Adrenal gland (tissue), 12 donors: ENCODE data around the gene LARGE2. TPM values are rescaled to one million over a fixed set of nuclear protein-coding genes. Genes with fewer than 3 reads are reported as not detected.

Source experiments
- DNase-seq, 7 donors: peaks; one replicate each; pipeline ENCODE4 v3.0.0-alpha.2; 2019 to 2020
- H3K27ac ChIP-seq, 5 donors: fragments of 200-600 bp; sonication (generic) in 4 of 5; 1 replicate in 3 of 5; 2 replicates in 2 of 5; pipeline versions ENCODE4 v1.5.1 to v1.8.0; 2016 to 2020; ENCODE audit warnings: mild to moderate bottlenecking in 1 of 5
- H3K27me3 ChIP-seq: fragments of 200-600 bp; 2 replicates; pipeline ENCODE4 v1.8.0; 2021
- H3K36me3 ChIP-seq, 2 donors: fragments of 200-600 bp; replicated peaks in 1 of 2; 1 replicate in 1 of 2; 2 replicates in 1 of 2; pipeline versions ENCODE4 v1.5.1 to v1.8.0; 2018 to 2022
- H3K4me1 ChIP-seq, 2 donors: fragments of 200-600 bp; replicated peaks in 1 of 2; 1 replicate in 1 of 2; 2 replicates in 1 of 2; pipeline versions ENCODE4 v1.5.1 to v1.8.0; 2018 to 2021
- H3K4me3 ChIP-seq, 4 donors: fragments of 200-600 bp; sonication (generic) in 3 of 4; one replicate each; pipeline ENCODE4 v1.5.1; 2016 to 2018
- H3K9me3 ChIP-seq, 3 donors: fragments of 200-600 bp; sonication (generic) in 1 of 3; replicated peaks in 1 of 3; 1 replicate in 2 of 3; 2 replicates in 1 of 3; pipeline versions ENCODE4 v1.5.1 to v1.8.0; 2016 to 2021
- POLR2A ChIP-seq, 2 donors: fragments of 450-650 bp; IDR thresholded peaks; one replicate each; pipeline ENCODE4 v1.6.1; 2017; ENCODE audit warnings: antibody characterized with exemption in 2 of 2, mild to moderate bottlenecking in 2 of 2, moderate library complexity in 1 of 2
- WGBS, 4 donors: extraction: QIAGEN DNeasy Blood & Tissue Kit in 2 of 4; methylation state at CpG; one replicate each; pipeline versions ENCODE4 v1.1.5 to v1.1.7; 2013 to 2017; 5-methylcytosine and 5-hydroxymethylcytosine counted together
- intact Hi-C, 2 donors: fragments of 100-400 bp; cut with DNase I; formaldehyde crosslinking; loops; one replicate each; pipeline versions ENCODE4 v1.14.1 to v1.15.0; 2022 to 2023
- polyA plus RNA-seq, 3 donors: library from polyadenylated mRNA; stranded (reverse); fragments of 200-250 nt in 2 of 3; fragments of 350-450 nt in 1 of 3; fragmentation: Illumina TruSeq in 1 of 3; extraction: RNeasy Lipid Tissue Mini Kit (QIAGEN cat#74804) in 1 of 3; gene quantifications; one replicate each; pipeline ENCODE4 v1.2.3, GENCODE V29; 2013 to 2014
- total RNA-seq, 9 donors: library from RNA; depleted of rRNA in 4 of 9; stranded (reverse); fragments of >200 nt in 4 of 9; fragments of 120-200 nt in 1 of 9; fragmentation: NEBNext Ultra II Directional in 1 of 9; extraction: Animal tissue kit (Norgen Biotek cat#: 25700) in 1 of 9; gene quantifications; one replicate each; pipeline versions ENCODE4 v1.1.0 to v1.2.4, GENCODE V29; 2013 to 2023
- TF ChIP-seq, protein P1 (sequence below), 6 experiments: fragments of 450-650 bp in 4 of 6; fragments of 200-600 bp in 2 of 6; sonication (generic) in 1 of 6; IDR thresholded peaks; 1 replicate in 5 of 6; 2 replicates in 1 of 6; pipeline versions ENCODE4 v1.5.1 to v1.8.0; 2016 to 2021; ENCODE audit warnings: antibody characterized with exemption in 6 of 6, mild to moderate bottlenecking in 2 of 6, moderate library complexity in 1 of 6
- donor health status: healthy with polysubstance abuse.
- donor health status: Bipolar disorder and iron deficiency.
- donor health status: DM: yes; HTN: yes; CAD: no.
- donor health status: DM: no; HTN: no; CAD: no.
- donor health status: DM: no; HTN: no; CAD: no.
- donor health status: DM: yes; HTN: yes; CAD: no.

The LARGE2 gene
- total and polyA plus RNA-seq, 12 donors = 1.0 to 13.0 (median 4.1) TPM

DNA sequence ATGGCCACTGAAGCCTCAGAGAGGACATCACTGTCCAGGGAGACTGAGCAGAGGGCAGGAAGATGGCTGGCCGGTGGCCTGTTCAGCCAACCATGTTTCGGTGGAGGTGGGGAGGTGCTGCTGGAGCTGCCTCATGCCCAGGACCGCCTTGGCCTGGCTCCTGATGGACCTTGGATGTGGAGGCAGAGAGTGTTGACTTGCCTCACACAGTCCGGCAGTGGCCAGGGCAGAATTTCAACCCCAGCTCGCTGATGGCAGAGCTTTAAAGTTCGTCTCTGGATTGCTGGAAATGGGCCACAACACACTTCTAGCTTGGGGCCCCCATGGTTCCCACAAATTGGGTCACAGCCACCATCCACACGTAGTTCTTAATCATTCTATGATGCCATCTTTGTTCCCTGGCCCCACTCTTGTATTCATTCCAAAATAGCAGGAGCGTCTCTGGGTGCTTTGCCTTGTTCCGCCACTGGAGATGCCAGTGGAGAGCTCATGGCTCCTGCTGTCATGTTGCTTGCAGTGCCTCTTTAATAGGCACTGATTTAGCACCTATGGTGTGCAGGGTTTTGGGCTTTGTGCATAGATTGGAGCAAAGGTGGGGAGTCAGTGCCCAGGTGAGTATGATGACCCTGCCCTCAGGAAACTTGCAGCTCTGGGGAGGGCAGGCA, 31.4 kb upstream of the LARGE2 start:
- Histone ChIP-seq H3K27me3 (no peaks in the 10 kb centered on the region), H3K27ac (no peak overlapping the region)
- intact Hi-C loops = no loop called here

DNA sequence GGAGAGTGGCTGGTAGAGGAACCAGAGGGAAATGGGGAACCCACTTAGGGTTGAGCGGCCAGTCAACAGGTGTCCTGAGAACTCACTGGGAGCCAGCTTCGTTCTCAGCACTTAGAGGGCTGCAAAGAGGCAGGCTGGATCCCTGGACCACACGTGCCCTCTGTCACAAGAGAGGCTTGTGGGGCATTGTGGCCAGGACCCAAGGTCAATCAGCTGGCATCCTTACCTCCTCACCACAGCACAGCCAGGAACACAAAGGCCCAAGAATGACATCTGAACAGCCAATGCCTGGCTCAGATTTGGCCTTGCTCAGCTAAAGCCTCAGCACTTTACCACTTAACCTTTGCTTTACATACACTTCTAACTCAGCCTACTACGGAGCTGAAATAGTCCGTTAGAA, 29.6 kb upstream of the LARGE2 start:
- 60 to 65% (median 61%) methylated on average over 4 to 5 of the region's 5 CpGs for WGBS, 4 donors
- H3K27me3 ChIP-seq = no peaks in the 10 kb centered on the region
- H3K4me3 ChIP-seq = no peak overlapping the region
- peak in 5 of 7 donors; percentile 44 to 76 (median 64) for DNase-seq
- no peaks in the 10 kb centered on the region for H3K36me3 ChIP-seq
- H3K4me1 ChIP-seq = no peaks in the 10 kb centered on the region
- intact Hi-C loops = no loop called here
- H3K9me3 ChIP-seq = no peaks in the 10 kb centered on the region
- H3K27ac ChIP-seq = no peak overlapping the region
- TF ChIP-seq POLR2A (IDR thresholded peaks at IDR 0.05) = no peak
- TF ChIP-seq, protein P1, sequence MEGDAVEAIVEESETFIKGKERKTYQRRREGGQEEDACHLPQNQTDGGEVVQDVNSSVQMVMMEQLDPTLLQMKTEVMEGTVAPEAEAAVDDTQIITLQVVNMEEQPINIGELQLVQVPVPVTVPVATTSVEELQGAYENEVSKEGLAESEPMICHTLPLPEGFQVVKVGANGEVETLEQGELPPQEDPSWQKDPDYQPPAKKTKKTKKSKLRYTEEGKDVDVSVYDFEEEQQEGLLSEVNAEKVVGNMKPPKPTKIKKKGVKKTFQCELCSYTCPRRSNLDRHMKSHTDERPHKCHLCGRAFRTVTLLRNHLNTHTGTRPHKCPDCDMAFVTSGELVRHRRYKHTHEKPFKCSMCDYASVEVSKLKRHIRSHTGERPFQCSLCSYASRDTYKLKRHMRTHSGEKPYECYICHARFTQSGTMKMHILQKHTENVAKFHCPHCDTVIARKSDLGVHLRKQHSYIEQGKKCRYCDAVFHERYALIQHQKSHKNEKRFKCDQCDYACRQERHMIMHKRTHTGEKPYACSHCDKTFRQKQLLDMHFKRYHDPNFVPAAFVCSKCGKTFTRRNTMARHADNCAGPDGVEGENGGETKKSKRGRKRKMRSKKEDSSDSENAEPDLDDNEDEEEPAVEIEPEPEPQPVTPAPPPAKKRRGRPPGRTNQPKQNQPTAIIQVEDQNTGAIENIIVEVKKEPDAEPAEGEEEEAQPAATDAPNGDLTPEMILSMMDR (IDR thresholded peaks at IDR 0.05) = no peak

More for the DNA sequence above, 31.4 kb upstream of the LARGE2 start:
- H3K4me3 ChIP-seq = no peak overlapping the region
- WGBS, 4 donors = 86 to 93% (median 88%) methylated on average over 8 to 9 of the region's 9 CpGs
- no peak for DNase-seq
- peaks cover 0 to 2% of the 10 kb centered on the region in 2 donors for H3K4me1 ChIP-seq
- H3K36me3 ChIP-seq = no peaks in the 10 kb centered on the region
- no peaks in the 10 kb centered on the region for H3K9me3 ChIP-seq
- TF ChIP-seq, protein P1 (IDR thresholded peaks at IDR 0.05) = no peak
- TF ChIP-seq POLR2A (IDR thresholded peaks at IDR 0.05) = no peak

DNA sequence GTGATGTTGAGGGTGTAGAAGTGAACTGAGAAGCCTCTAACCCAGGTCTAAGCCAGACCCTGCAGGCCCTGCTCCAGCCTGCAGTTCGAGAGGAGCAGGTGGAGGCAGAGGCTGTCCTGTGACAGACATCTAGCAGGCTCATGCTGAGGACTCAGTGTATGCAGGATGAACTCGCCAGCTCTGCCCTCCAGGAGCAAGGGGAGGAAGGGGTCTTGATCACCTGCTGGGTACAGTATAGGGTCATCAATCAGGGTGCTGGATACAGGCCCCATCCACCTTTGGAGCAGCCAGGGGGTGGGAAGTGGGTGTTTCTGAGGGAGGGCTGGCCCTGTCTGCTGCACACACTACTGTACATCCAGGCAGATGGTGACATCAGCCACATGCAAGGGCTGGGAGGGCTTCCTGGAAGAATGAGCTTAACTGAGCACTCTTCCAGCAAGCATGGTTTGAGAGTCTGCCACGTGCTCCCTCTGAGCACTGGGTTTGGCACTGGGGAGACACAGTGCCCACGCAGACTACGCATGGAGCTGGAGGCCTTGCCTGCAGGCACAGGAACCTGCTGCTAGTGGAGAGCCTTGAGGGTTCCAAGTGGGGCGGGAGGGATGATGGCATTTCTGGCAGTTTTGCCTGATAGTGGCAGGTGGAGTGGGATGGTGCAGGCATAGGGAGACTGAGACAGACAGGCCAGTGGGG, 27.8 kb upstream of the LARGE2 start:
- intact Hi-C loops = no loop called here
- no peak overlapping the region for H3K27ac ChIP-seq
- 79 to 86% (median 82%) methylated on average over 5 to 6 of the region's 6 CpGs; no CpG with 5 or more reads in 1 of the 4 donors for WGBS, 4 donors
- H3K9me3 ChIP-seq = no peaks in the 10 kb centered on the region
- no peak overlapping the region for H3K4me3 ChIP-seq
- no peaks in the 10 kb centered on the region for H3K36me3 ChIP-seq
- H3K4me1 ChIP-seq = peaks cover 5 to 8% of the 10 kb centered on the region in 2 donors
- no peaks in the 10 kb centered on the region for H3K27me3 ChIP-seq
- DNase-seq = no peak
- TF ChIP-seq, protein P1 (IDR thresholded peaks at IDR 0.05) = no peak
- TF ChIP-seq POLR2A (IDR thresholded peaks at IDR 0.05) = no peak

DNA sequence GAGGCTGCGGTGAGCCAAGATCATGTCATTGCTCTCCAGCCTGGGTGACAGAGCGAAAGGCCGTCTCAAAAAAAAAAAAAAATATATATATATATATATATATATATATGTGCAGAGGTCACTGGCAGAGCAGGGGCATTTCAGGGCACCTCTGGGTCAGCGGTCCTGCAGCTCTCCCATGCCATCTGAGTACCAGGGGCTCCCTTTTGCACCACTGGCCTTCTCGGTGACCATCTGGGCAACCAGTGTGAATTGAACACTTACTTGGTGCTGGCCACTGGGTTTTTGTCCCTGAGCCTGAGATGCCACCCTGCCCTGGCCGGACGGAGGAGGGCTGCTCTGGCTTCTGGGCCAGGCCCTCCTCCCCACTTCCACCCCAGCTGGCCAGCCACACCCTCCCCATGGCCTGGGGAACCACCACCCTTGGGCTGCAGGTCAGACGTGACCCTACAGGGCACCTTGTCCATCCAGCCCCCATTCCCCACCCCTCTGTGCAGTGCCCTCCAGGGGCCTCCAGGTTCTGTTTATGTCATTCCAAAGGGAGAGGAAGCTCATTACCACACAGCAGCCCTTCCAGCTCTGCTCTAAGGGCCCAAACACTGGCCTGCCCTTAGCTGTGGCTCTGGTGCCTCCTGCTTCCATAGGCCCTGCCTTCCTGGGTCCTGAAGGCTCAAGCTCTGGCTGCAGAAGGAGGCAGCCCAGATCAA, 26.8 kb upstream of the LARGE2 start:
- TF ChIP-seq POLR2A (IDR thresholded peaks at IDR 0.05) = no peak
- TF ChIP-seq, protein P1 (IDR thresholded peaks at IDR 0.05) = no peak
- 90 to 98% (median 93%) methylated on average over 5 to 8 of the region's 8 CpGs for WGBS, 4 donors
- Histone ChIP-seq H3K27ac (peak overlapping the region in 1 of 5 donors; percentile 38), H3K36me3 (no peaks in the 10 kb centered on the region), H3K9me3 (no peaks in the 10 kb centered on the region), H3K4me3 (no peak overlapping the region), H3K4me1 (peaks cover 9 to 12% of the 10 kb centered on the region in 2 donors), H3K27me3 (no peaks in the 10 kb centered on the region)
- intact Hi-C loops = no loop called here
- no peak for DNase-seq
